Fibroblast of lung (primary cell): ENCODE data around the gene SEPHS2. TPM values are rescaled to one million over a fixed set of nuclear protein-coding genes. Genes with fewer than 3 reads are reported as not detected.

Experiments
- DNase-seq, 2 donors: peaks; one replicate each; pipeline versions ENCODE4 v3.0.0 to v3.0.0-alpha.2; 2010; ENCODE audit warnings: low read depth in 2 of 2
- H2AFZ ChIP-seq: 2 replicates; pipeline ENCODE4 v1.5.1; 2012; ENCODE audit warnings: low read length, control low read depth, inconsistent platforms
- H3K27ac ChIP-seq: 2 replicates; pipeline ENCODE4 v1.5.1; 2011; ENCODE audit warnings: low read length, control low read depth; ENCODE audit not compliant: insufficient read depth
- H3K27me3 ChIP-seq: 2 replicates; pipeline ENCODE4 v1.5.1; 2011; ENCODE audit warnings: mild to moderate bottlenecking, low read length; ENCODE audit not compliant: control insufficient read depth, insufficient read depth
- H3K36me3 ChIP-seq: 2 replicates; pipeline ENCODE4 v1.5.1; 2011; ENCODE audit warnings: low read length; ENCODE audit not compliant: control insufficient read depth, insufficient read depth
- H3K4me1 ChIP-seq: 2 replicates; pipeline ENCODE4 v1.5.1; 2011; ENCODE audit warnings: low read length; ENCODE audit not compliant: control insufficient read depth, insufficient read depth; ENCODE audit errors: extremely low read depth
- H3K4me2 ChIP-seq: 2 replicates; pipeline ENCODE4 v1.5.1; 2011; ENCODE audit warnings: low read length, control low read depth; ENCODE audit not compliant: insufficient read depth; ENCODE audit errors: extremely low read depth
- H3K4me3 ChIP-seq, 4 experiments: fragments of 200-600 bp in 1 of 4; sonication (generic) in 1 of 4; replicated peaks in 1 of 4; 2 replicates each; pipeline ENCODE4 v1.5.1; 2011 to 2016; ENCODE audit warnings: low read length in 4 of 4, low read depth in 3 of 4, mild to moderate bottlenecking in 3 of 4, control low read depth in 2 of 4, inconsistent platforms in 1 of 4, mixed read lengths in 1 of 4; ENCODE audit not compliant: insufficient read depth in 1 of 4; ENCODE audit errors: control extremely low read depth in 1 of 4
- H3K79me2 ChIP-seq: 2 replicates; pipeline ENCODE4 v1.5.1; 2012; ENCODE audit warnings: mild to moderate bottlenecking, low read length, inconsistent platforms; ENCODE audit not compliant: control insufficient read depth, insufficient read depth
- H3K9ac ChIP-seq: 2 replicates; pipeline ENCODE4 v1.5.1; 2011; ENCODE audit warnings: mild to moderate bottlenecking, low read length, control low read depth; ENCODE audit not compliant: insufficient read depth
- H3K9me3 ChIP-seq: 2 replicates; pipeline ENCODE4 v1.5.1; 2012; ENCODE audit warnings: low read depth, low read length; ENCODE audit not compliant: control insufficient read depth, insufficient read depth
- H4K20me1 ChIP-seq: 2 replicates; pipeline ENCODE4 v1.5.1; 2011; ENCODE audit warnings: low read length; ENCODE audit not compliant: control insufficient read depth, insufficient read depth; ENCODE audit errors: extremely low read depth
- CTCF ChIP-seq, 2 donors: IDR thresholded peaks in 1 of 2; conservative IDR thresholded peaks in 1 of 2; 1 replicate in 1 of 2; 2 replicates in 1 of 2; pipeline ENCODE4 v1.5.1; 2011 to 2012; ENCODE audit warnings: low read length in 2 of 2, control low read depth in 1 of 2, inconsistent platforms in 1 of 2, low read depth in 1 of 2, mild to moderate bottlenecking in 1 of 2
- EZH2 ChIP-seq: IDR thresholded peaks from 2 replicates; pipeline ENCODE4 v1.5.1; 2012; ENCODE audit warnings: low read length, control low read depth, mild to moderate bottlenecking; ENCODE audit errors: missing control alignments
- polyA plus RNA-seq, 2 donors: library from polyadenylated mRNA; depleted of rRNA in 1 of 2; stranded (reverse) in 1 of 2; unstranded in 1 of 2; fragments of >200 nt; gene quantifications; 2 replicates each; pipeline ENCODE4 v1.2.1, GENCODE V29; 2011 to 2012; ENCODE audit warnings: missing spikeins in 1 of 2
- total RNA-seq: library from RNA; depleted of rRNA; stranded (reverse); fragments of >200 nt; gene quantifications from 2 replicates; pipeline ENCODE4 v1.2.1, GENCODE V29; 2014

Gene SEPHS2
- total and polyA plus RNA-seq, 2 donors (not counting 1 experiment from before 2014, with no cell fraction given) = 26.6 to 41.8 TPM

GRCh38 chr16:30407102-30407803 lies 38.4 kb downstream of the SEPHS2 start, which contains the start of gene ZNF771:
TSS of gene ZNF771 (plus strand) at chr16:30407606. CDS start at chr16:30408054, 448 bp downstream.
- no peak for TF ChIP-seq EZH2
- TF ChIP-seq CTCF (conservative IDR thresholded peaks at IDR 0.05 in 1 of 2, IDR thresholded peaks at IDR 0.05 in 1 of 2; ENCODE audit: low read depth in 1 of 2, low read length in 2 of 2) = no peak
- peak within 1 kb of the TSS; percentile 89 for H3K4me2 ChIP-seq
- no peaks in the 10 kb centered on the region for H3K9me3 ChIP-seq
- peak within 1 kb of the TSS; percentile 81 for H3K27ac ChIP-seq
- peak within 1 kb of the TSS; percentile 72 for H3K9ac ChIP-seq
- no peaks in the 10 kb centered on the region for H3K27me3 ChIP-seq
- H4K20me1 ChIP-seq = no peaks in the 10 kb centered on the region
- H3K36me3 ChIP-seq = peaks cover 2% of the 10 kb centered on the region
- peak within 1 kb of the TSS; percentile 58 to 82 (median 67) for H3K4me3 ChIP-seq
- peak; percentile 82 to 87 for DNase-seq
- H2AFZ ChIP-seq = peak within 1 kb of the TSS; percentile 98
- peaks cover 4% of the 10 kb centered on the region for H3K4me1 ChIP-seq
- H3K79me2 ChIP-seq = peaks cover 5% of the 10 kb centered on the region

GRCh38 chr16:30406795-30407101 lies 38.9 kb downstream of the SEPHS2 start:
- Histone ChIP-seq H3K79me2 (peaks cover 5% of the 10 kb centered on the region), H3K27ac (peak overlapping the region; percentile 81), H4K20me1 (no peaks in the 10 kb centered on the region), H2AFZ (peak overlapping the region; percentile 98), H3K4me2 (peak overlapping the region; percentile 89), H3K4me3 (peak overlapping the region; percentile 53 to 82 (median 67)), H3K36me3 (peaks cover 2% of the 10 kb centered on the region), H3K9ac (peak overlapping the region; percentile 72), H3K4me1 (peaks cover 4% of the 10 kb centered on the region), H3K27me3 (no peaks in the 10 kb centered on the region), H3K9me3 (no peaks in the 10 kb centered on the region)
- DNase-seq = no peak
- no peak for TF ChIP-seq CTCF (conservative IDR thresholded peaks at IDR 0.05 in 1 of 2, IDR thresholded peaks at IDR 0.05 in 1 of 2; ENCODE audit: low read depth in 1 of 2, low read length in 2 of 2)
- no peak for TF ChIP-seq EZH2

GRCh38 chr16:30401768-30402425 lies 43.8 kb downstream of the SEPHS2 start:
- Histone ChIP-seq H2AFZ (no peak overlapping the region), H3K79me2 (no peaks in the 10 kb centered on the region), H3K27ac (no peak overlapping the region), H3K9ac (no peak overlapping the region), H3K4me1 (peaks cover 11% of the 10 kb centered on the region), H3K9me3 (no peaks in the 10 kb centered on the region), H3K36me3 (peaks cover 7% of the 10 kb centered on the region), H3K4me2 (no peak overlapping the region), H4K20me1 (no peaks in the 10 kb centered on the region), H3K4me3 (no peak overlapping the region), H3K27me3 (no peaks in the 10 kb centered on the region)
- TF ChIP-seq CTCF (conservative IDR thresholded peaks at IDR 0.05 in 1 of 2, IDR thresholded peaks at IDR 0.05 in 1 of 2; ENCODE audit: low read depth in 1 of 2, low read length in 2 of 2) (no peak), EZH2 (no peak)
- no peak for DNase-seq
